GM19035 (cell line): Measurements from ENCODE around the gene NEUROG1.
A peak's percentile ranks its signal among the peaks of the same experiment; 100 is the strongest.

Experiments
- ATAC-seq: cut with Tn5 transposase; IDR thresholded peaks from one replicate; pipeline ENCODE4 v1.9.1; 2021; ENCODE audit not compliant: unreplicated experiment

Gene NEUROG1, protein sequence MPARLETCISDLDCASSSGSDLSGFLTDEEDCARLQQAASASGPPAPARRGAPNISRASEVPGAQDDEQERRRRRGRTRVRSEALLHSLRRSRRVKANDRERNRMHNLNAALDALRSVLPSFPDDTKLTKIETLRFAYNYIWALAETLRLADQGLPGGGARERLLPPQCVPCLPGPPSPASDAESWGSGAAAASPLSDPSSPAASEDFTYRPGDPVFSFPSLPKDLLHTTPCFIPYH

DNA sequence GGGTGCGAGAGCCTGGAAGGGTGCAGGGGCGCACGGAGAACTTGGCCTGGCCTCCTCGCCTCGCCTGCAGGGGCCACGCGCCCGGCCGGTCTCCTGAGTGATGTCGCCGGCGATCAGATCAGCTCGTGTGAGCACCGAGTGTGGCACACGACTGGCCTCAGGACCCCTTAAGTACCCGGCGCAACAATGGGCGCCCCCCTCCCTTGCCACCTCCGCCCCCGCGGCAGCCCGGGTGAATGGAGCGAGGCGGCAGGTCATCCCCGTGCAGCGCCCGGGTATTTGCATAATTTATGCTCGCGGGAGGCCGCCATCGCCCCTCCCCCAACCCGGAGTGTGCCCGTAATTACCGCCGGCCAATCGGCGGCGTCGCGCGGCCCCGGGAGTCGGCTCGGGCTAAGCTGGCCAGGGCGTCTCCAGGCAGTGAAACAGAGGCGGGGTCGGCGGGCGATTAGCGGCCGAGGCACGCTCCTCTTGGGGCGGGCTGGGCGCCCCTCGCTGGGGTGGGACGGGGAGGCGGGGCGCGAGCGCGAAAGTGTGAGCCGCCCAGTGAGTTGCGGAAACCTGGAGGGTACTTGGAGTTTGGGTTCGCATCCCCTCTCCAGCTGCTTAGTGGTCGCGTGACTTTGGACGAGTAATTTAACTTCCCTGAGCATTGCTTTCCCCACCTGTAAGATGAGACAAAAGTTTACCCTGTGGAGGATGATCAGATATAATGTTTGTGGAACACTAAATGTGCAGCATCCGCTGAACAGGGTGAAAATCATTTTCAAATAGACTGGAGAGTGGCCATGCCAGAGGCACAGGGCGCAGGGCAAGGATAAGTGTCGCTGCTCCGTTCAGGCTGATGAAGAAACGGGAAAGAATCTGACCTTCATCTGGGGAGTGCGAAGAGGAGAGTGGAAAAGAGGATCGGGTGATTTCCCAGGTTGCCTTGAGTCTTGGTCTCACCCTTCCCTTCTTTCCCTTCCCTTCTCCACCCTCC lies at the start of gene NEUROG1:
TSS of gene NEUROG1 (minus strand) at position 145 of the 982 bp plus-strand sequence. CDS start 274 bp downstream, outside the sequence.
- ATAC-seq = no peak

DNA sequence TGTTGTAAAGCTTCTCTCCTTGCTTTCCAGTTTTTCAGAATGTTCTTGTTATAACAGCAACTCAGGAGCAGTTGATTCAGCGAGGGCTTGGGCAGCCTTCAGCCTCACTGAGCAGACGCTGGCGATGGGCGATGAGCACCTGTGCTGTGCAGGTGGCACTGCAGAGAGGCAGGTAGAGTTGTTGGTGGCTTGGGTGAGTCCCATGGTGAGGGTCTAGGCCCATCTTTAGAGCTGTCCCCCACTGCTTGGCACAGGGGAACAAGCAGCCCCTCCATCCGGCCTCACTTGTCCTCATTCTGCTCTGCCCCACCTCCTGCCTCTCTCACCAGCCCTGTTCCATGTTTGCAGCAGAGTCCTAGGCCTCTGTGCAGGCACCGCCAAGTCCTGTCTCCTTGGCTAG lies 49.2 kb upstream of the NEUROG1 start:
- ATAC-seq = no peak

DNA sequence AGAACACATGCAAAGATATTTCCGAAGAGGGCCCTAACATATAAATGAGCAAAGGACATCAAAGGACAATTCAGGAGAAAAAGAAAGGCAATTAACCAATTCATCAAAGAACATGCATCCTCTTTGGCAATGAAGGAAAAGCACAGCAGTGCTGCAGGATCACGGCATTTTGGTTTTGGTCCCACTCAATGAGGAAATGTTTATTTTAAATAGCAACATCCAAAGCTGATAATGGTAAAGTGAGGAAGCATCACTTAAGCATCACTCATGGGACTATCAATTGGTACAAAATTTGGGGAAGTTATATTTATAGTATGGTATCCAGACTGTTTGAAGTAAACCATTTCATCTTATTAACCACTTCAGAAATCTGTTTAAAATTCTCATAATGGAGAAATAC lies 48.5 kb upstream of the NEUROG1 start:
- ATAC-seq = no peak

DNA sequence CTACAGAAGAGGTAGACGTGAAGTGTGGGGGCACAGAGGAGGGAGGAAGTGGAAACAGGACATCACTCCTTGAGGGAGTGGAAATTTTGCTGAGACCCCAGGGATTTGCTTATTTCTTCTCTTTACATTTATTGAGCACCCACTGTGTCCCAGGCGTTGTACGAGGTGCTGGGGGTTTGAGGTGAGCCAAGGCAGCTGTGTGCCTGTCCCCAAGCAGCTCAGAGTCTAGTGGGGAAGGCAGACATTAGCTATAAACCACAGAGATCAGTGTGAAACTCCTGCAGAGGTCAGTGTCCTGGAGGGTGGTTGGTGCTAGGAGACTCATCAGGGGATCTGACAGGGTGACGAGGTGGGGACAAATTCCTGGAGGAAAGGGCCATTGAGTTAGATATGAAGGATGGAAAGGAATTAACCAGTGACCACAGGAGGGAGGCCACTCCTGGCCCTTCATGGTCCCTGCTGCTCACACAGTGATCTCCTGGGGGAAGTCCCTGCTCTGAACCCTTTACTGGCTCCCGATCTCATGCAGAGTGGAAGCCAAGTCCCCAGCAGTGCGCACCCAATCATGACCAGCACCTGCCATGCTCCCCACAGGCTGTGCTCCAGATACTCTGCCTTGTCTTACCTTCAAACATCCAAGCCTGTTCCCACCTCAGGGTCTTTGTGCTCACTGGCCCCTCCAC lies 46.5 kb upstream of the NEUROG1 start:
- ATAC-seq = no peak

DNA sequence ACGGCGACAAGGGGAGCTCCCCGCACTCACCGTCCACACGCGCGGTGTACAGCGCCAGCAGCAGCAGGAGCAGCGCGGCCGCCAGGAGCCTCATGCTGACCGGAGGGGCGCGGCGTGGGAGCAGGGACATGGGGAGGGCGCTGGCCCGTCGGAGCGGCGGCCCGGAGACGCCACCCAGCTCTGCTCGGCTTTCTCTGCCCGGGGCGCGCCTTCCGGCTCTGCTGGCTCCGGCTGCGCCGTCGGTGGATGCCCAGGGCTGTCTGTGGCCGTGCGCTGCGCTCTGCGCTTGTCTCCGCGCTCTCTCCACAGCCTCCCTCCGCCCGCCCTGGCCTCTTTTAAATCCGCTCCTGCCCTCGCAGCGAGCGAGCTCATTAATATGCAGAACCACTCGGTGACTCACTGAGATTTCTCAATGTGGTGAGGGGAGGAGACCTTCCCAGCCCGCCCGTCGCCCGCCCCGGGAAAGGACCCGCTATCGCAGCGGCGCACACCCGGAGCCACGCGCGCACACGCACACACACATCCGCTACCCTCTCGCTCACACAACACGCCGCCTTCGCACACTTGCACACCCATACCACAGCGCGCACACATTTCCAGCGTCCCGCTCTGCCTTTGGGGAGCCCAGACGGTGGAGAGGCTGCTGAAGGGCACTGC lies 43.0 kb upstream of the NEUROG1 start, which contains the start of gene CXCL14:
TSS of gene CXCL14 (minus strand) at position 307 of the 657 bp plus-strand sequence. CDS start at position 94, 213 bp downstream.
- ATAC-seq = no peak

DNA sequence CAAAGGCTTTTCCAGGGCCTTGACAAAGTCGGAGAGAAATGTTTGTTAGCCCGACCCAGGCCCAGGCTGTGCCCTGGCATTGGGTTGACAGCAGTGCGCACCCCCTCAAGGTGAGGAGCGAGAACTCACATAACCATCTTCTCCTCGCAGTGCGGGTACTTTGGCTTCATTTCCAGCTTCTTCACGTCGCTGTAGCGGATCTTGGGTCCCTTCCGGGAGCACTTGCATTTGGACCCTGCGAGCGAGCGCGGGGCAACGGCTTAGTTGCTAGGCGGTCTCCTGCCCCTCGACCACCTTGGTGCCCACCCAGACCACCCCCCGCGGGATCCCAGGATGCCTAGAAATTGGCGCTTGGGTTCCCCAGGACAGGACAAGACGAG lies 42.5 kb upstream of the NEUROG1 start:
- no peak for ATAC-seq

DNA sequence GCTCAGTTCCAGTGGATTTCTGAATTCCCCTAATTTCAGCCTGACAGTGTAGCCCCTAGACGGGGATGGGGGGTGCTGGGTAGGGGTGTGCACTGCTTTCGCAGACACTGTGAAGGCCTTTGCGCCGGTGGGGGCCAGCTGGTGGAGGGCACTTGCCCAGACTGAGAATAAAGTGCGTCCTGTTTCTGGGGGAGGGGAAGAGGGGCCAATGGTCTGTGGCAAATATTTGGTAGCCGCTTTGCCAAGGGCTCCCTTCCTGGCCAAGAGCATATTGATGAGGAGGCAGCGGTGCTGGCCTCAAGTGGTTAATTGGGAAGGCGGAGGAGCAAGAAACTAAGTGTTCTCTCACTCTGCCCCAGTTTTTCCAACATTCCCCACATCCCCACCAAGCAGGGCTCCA lies 41.7 kb upstream of the NEUROG1 start:
- no peak for ATAC-seq

DNA sequence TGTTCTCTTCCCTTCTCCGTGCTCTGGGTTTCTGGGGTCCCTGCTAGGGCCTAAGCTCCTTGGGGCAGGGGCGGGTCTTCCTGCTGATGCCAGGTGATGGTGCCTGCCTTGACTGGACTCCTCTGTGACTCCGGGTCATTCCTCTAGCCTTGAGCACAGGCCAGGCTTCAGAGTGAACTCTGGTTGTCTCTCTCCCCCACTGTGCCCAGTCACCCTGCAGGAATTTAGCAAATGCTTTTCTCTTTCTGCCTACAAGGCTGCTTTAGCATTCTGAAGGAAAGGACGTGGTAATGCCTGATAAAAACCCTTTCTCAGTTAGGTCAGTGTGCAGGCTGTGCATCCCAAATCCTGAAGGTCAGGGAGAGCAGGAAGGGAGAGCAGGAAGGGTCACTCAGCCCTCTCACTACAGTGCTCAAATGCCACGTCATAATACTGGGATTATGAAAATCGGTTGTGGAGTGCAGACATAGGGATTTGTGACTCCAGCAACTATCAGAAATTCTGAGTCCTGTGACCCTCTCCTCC lies 40.4 kb upstream of the NEUROG1 start:
- ATAC-seq = no peak

DNA sequence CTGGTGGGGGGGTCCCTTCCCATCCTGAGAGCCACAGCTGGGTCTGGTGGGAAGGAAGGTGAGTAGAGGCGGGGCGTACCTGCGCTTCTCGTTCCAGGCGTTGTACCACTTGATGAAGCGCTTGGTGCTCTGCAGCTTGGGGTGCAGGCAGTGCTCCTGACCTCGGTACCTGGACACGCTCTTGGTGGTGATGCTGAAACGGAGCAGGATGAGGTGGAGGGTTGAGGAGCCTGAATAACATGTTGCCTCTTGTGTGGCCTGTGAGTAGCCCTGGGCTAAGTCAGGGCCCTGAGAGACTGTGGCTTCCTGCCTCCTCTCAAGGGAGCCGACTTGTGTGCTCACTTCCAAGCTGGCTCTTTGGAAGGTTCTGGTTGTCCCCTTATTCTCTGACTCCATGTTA lies 38.7 kb upstream of the NEUROG1 start:
- ATAC-seq = no peak

DNA sequence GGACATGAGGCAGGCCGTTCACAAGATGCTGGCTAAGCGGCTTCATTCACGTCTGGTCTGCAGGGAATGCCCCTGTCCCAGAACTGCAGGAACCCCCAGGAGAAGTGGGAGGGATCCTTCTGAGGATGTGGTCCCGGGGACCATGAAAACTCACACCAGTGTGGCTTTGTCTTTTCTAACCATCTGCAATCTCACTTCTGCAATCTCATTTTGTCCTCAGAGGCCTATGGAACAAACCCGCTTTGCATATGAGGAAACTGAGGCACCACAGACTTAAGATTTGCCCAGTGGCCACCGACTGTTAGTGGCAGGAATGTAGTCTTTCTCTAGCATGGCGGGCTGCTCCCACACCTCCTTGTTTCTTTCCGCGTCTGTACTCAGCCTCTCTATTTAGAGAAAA lies 36.1 kb upstream of the NEUROG1 start:
- ATAC-seq = no peak

DNA sequence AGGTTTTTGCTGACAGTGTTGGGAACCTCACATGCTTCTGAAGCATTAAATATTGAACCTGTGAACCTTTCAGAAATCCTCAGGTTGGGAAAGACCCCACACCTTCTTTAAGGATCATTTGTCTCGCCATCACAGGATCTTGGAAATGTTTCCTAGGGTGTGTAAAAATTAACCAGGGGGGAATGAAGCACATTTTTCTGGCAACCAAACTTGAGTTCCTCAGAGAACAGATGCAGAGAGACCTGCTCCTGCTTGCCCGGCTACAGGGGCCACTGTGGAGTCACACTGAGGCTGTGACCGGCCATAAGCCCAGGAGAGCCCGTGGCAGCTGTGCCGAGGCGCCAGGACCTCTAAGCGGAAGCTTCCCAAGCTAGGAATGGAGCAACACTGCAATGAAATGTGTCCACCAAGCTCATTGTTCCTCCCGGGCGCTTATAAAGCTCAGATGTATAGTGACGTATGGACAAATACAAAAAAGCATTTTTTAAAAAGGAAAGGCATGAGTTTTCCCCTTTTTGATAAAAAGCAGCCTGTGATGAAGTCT lies 35.4 kb upstream of the NEUROG1 start:
- no peak for ATAC-seq

DNA sequence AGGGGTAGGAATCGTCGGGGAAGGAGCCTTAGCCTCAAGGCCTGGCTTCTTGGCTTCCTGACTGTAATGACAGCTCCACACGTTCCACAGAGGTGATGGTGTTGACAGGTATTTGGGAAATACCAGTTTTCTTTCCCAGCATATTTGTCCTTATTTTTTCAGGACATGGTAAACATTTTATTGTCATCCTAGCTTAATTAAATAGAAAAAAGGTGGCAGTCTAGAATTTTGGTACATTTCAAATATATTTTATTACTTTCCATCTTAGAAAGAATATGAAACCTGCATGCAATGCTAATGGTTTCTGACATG lies 34.6 kb upstream of the NEUROG1 start:
- ATAC-seq = no peak

DNA sequence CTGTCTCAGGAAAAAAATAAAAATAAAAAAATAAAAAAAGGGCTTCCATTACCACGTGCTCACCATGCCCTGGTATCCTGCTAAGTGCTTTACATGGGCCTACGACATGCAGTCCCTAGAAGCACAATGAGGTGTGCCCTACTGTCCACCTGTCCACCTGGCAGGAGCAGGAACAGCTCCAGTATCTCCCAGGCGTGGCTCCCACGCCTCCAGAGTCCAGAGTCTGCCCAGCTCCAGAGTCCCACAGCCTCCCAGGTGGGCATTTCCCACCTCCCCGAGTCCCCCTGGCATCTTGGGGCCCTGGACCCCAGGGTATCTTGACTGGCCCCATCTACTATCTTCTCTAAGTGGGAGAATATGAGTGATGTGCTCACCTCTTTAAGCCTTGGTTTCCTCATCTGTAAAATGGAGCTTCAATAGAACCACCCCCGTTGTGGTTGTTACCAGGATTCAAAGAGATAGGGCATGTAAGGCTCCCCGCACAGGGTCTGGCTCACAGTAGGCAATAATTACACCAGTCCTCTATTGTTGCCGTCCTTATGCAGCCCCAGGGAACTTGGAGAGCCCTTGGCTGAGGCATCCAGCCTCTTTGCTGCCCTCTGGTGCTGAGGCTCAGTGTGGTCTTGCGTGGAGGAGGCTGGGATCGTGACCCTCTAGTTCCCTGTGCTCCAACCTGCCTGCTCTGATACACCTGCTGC lies 34.1 kb upstream of the NEUROG1 start:
- ATAC-seq = no peak

DNA sequence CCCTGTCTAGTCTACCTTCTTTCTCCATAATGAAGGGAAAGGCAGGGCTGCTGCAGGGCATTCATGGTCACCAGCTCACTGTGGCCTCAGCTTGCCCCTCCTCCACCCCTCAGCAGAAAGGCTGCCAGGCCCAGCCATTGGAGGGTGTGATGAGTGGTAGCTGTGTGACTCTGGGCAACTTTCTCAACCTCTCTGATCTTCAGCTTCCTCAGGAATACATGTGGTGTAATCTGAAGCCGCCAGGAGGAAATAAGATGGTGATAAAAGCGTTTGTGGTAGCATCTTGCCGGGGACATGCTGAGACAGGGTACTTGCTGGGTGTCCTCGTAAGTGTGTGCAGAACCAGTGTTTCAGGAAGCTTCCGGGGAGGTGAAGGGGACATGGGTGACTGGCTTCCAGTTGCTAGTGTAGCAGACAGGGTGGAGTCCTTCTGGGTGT lies 33.2 kb upstream of the NEUROG1 start:
- no peak for ATAC-seq

DNA sequence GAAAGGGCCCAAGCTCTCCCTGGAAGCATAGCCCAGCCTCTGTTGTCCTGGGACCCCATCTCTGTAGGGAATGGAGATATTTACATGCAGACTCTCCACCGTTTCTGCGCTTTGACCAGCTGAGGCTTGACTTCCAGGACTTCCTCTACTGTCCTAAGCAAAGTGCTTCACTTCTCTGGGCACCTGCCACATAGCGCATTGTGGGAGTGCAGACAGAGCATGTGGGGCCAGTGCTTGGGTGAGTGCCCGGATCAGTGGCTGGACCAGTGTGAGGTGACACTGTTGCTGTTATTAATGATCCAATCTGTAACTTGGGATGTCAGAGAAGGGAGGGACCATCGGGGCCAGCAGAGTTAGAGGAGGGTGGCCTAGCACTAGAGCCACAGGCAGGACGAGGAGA lies 32.5 kb upstream of the NEUROG1 start:
- ATAC-seq = no peak

DNA sequence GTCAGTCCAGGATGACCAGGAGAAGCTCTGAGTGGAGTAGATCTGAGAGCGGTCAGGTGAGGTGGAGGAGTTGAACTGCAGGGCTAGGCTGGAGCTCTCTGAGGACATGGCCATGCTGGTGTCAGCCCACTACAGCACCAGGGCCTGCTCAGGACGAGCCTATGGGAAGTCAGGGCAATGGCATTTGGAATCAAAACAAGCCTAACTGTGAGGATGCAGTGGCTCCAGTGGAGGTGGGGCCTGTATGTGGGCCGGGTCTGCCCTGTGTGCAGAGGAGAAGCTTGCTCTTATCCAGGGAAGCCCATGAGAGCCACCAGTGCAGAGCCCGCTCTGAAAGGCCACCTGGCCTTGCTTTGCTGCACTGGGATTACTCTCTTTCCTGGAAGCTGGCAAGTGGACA lies 31.9 kb upstream of the NEUROG1 start:
- ATAC-seq = no peak

DNA sequence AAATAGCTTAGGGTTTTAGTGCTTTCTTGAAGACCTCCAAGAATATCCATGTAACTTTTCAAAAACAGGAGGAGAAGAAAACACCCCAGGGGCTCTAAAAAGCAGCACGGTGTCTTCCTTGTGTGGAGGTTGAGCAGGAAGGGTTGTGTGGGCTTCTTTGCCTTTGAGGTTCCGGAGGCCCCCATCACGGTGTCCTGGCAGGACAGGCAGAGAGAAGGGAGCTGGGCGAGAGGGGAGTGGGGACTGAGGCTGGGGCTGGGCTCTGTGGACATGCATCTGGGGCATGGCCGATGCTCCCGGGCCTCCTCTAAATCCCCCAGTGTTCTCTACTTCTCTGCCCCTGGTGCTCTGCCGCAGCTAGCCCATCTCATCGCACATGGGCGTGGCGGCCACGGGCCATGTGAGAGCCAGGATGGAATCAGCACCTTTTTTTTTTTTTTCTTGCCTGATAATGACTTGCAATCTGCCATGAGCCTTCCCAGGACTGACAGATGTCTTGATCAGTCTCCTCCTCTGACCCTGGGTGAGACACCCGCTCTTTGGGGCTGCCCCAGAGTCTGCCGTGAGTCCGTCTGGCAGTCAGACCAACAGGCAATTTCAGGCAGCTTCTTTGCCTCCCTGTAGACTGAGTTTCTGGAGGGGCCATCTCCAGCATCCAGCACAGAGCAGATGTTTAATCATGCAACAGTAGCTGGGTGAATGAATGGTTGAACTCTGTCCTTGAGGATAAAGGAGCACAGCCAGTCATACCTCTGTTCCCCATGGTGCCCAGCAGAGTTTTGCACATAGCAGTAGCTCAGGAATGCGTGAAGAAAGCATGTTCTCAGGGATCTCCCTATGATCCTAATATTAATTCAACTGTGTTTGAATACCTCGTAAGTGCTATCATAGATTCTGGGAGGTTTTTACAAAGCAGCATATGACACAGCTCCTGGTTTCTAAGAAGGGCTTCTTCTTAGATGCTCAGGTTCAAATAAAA lies 30.9 kb upstream of the NEUROG1 start:
- ATAC-seq = no peak

DNA sequence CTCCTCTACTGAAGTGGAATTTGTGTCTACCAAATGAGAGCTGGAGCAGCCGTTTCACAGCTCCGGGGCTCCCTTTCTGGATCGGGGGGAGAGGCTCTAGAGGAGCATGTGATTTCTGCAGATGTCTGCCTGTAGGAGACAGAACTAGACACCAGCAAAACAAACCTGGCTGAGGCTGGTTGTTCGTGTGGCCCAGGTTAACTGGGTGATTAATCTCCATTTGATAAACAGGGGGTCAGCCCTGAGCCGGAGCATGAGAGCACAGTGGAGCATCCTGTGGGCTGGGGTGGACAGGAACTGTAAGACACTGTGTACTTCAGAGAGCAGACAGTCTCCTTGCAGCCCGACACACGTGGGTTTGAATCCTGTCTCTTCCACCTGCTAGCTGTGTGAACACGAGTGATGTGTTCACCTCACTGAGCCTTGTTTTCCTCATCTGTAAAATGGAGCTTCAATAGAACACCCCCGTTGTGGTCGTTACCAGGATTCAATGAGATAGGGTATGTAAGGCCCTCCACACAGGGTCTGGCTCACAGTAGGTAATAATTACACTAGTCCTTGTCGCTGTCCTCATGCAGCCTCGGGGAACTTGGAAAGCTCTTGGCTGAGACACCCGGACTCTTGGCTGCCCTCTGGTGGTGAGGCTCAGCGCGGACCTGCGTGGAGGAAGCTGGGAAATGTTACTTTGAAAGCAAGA lies 30.1 kb upstream of the NEUROG1 start:
- peak; percentile 60 for ATAC-seq
